ENCODE data around the gene TMEM260. TPM values are rescaled to one million over a fixed set of nuclear protein-coding genes. Genes with fewer than 3 reads are reported as not detected.

TMEM260 gene
- total RNA-seq, 1 experiment from 2014 or later, result 20.0 TPM

DNA sequence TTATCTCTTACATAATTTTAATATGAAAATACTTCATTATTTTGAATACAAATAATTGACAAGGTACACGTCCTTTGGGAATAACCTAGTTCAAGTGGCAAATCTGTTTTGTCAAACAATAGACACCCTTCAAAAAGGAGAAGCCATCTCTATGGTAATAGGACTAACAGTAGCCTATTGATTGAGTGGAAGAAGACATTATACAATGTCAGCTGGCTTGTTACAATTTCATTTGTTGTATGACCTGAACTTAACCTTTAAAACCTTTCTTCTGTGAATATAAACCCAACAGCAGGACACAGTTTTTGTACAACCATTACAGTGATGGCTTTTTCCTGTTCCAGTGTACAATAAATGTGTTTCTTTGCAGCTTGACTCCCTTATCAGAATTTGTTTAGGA lies 8.1 kb downstream of the TMEM260 start:
- H3K79me2 ChIP-seq (ENCODE audit: insufficient read depth, low read length), result 0 out of 2 replicates have a peak, but pooled peaks cover 3% of the 10 kb centered on the region
- TF ChIP-seq, protein P1, sequence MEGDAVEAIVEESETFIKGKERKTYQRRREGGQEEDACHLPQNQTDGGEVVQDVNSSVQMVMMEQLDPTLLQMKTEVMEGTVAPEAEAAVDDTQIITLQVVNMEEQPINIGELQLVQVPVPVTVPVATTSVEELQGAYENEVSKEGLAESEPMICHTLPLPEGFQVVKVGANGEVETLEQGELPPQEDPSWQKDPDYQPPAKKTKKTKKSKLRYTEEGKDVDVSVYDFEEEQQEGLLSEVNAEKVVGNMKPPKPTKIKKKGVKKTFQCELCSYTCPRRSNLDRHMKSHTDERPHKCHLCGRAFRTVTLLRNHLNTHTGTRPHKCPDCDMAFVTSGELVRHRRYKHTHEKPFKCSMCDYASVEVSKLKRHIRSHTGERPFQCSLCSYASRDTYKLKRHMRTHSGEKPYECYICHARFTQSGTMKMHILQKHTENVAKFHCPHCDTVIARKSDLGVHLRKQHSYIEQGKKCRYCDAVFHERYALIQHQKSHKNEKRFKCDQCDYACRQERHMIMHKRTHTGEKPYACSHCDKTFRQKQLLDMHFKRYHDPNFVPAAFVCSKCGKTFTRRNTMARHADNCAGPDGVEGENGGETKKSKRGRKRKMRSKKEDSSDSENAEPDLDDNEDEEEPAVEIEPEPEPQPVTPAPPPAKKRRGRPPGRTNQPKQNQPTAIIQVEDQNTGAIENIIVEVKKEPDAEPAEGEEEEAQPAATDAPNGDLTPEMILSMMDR (conservative IDR thresholded peaks at IDR 0.05), result no peak
- no peak overlapping the region for H3T11ph ChIP-seq (ENCODE audit: low read length)
- no peak overlapping the region for H4K91ac ChIP-seq (ENCODE audit: insufficient read length, low read depth, low read length)
- no peaks in the 10 kb centered on the region for H3K23me2 ChIP-seq (ENCODE audit: insufficient read length, low read depth, low read length, poor library complexity, severe bottlenecking)
- H3K23ac ChIP-seq (ENCODE audit: insufficient read length, low read depth, low read length), result no peak overlapping the region
- no peak overlapping the region for H3K4ac ChIP-seq (ENCODE audit: low read depth, low read length)
- no peaks in the 10 kb centered on the region for H3K9me3 ChIP-seq (ENCODE audit: control insufficient read depth, low read depth, low read length)
- H3K4me2 ChIP-seq (ENCODE audit: insufficient read depth, insufficient read length, low read length), result no peak overlapping the region
- no peak overlapping the region for H2BK12ac ChIP-seq (ENCODE audit: insufficient read length, low read depth, low read length)
- no peak overlapping the region for H3K14ac ChIP-seq (ENCODE audit: insufficient read depth, low read length)
- no peak overlapping the region for H3K27ac Mint-ChIP-seq
- H3K36me3 Mint-ChIP-seq (ENCODE audit: insufficient read depth in 1 of 3, low read depth in 3 of 3), result peaks cover 0 to 12% (median 0%) of the 10 kb centered on the region in 3 experiments; a peak in 3 of 7 replicates
- no peak overlapping the region for H4K5ac ChIP-seq (ENCODE audit: insufficient read length, low read depth, low read length)
- H2BK20ac ChIP-seq (ENCODE audit: low read depth, low read length, poor library complexity, severe bottlenecking), result no peak overlapping the region
- no peak overlapping the region for H2AK5ac ChIP-seq (ENCODE audit: insufficient read length, low read length)
- H3K56ac ChIP-seq (ENCODE audit: insufficient read length, low read depth, low read length), result no peak overlapping the region
- H3K18ac ChIP-seq (ENCODE audit: insufficient read length, low read depth, low read length), result no peak overlapping the region
- no peaks in the 10 kb centered on the region for H3K27me3 Mint-ChIP-seq (ENCODE audit: low read depth)
- no peak overlapping the region for H2BK15ac ChIP-seq (ENCODE audit: low read depth, low read length)
- H2BK120ac ChIP-seq (ENCODE audit: low read depth, low read length, poor library complexity, severe bottlenecking), result no peak overlapping the region
- H2AFZ ChIP-seq (ENCODE audit: low read length), result no peak overlapping the region
- no peak for DNase-seq
- no peak overlapping the region for H4K8ac ChIP-seq (replicated peaks; ENCODE audit: insufficient read length, low read depth, low read length)
- peaks cover 4 to 5% of the 10 kb centered on the region in 2 experiments for H3K4me1 Mint-ChIP-seq
- no CpG with 5 or more reads among the region's 1 CpG for WGBS (ENCODE audit: extremely low coverage, insufficient read length, low lambda C conversion rate)
- H3K4me3 Mint-ChIP-seq, result no peak overlapping the region
- H3K79me1 ChIP-seq (ENCODE audit: insufficient read depth, low read depth, low read length, poor library complexity, severe bottlenecking), result no peaks in the 10 kb centered on the region
- H3K27me3 ChIP-seq (ENCODE audit: insufficient read depth, low read length), result no peaks in the 10 kb centered on the region
- H3K9me3 Mint-ChIP-seq, result no peaks in the 10 kb centered on the region
- no peak overlapping the region for H3K9ac ChIP-seq (ENCODE audit: extremely low read depth, insufficient read length, low read length)
- H3K4me1 ChIP-seq (ENCODE audit: insufficient read depth, low read length), result no peaks in the 10 kb centered on the region
- no peak overlapping the region for H3K27ac ChIP-seq (ENCODE audit: insufficient read length, low read depth, low read length)
- no peaks in the 10 kb centered on the region for H4K20me1 ChIP-seq (ENCODE audit: control insufficient read depth, insufficient read depth, insufficient read length)
- H2BK5ac ChIP-seq (ENCODE audit: insufficient read length, low read length), result no peak overlapping the region

Data from H9 (cell line).